CD4-positive, alpha-beta T cell treated with Interferon gamma for 1 hour (primary cell): ENCODE measurements around the gene POFUT2.
A peak's percentile ranks its signal among the peaks of the same experiment; 100 is the strongest.

ENCODE experiments used
- DNase-seq: peaks from one replicate; pipeline ENCODE4 v3.0.0-alpha.2; 2020

POFUT2 gene

GRCh38 chr21:45296638-45297037, 8.9 kb upstream of the POFUT2 start:
- DNase-seq = no peak

- no peak for DNase-seq
Measured at GRCh38 chr21:45295576-45296365, 8.1 kb upstream of the POFUT2 start.

GRCh38 chr21:45294509-45295291, 7.0 kb upstream of the POFUT2 start:
- DNase-seq = no peak

GRCh38 chr21:45293726-45294401, 6.2 kb upstream of the POFUT2 start:
- DNase-seq = no peak

GRCh38 chr21:45293220-45293725, 5.6 kb upstream of the POFUT2 start:
- no peak for DNase-seq

- peak; percentile 73 for DNase-seq
Measured at GRCh38 chr21:45292399-45293219, 4.9 kb upstream of the POFUT2 start.

GRCh38 chr21:45291613-45292398, 4.1 kb upstream of the POFUT2 start:
- DNase-seq = no peak

GRCh38 chr21:45290948-45291612, 3.4 kb upstream of the POFUT2 start:
- no peak for DNase-seq

- no peak for DNase-seq
Measured at GRCh38 chr21:45289655-45290515, 2.2 kb upstream of the POFUT2 start.

- no peak for DNase-seq
Measured at GRCh38 chr21:45289134-45289533, 1.4 kb upstream of the POFUT2 start.

GRCh38 chr21:45288441-45288841, 746 bp upstream of the POFUT2 start:
- no peak for DNase-seq

- DNase-seq = no peak
Measured at GRCh38 chr21:45286671-45287437, 841 bp downstream of the POFUT2 start.

GRCh38 chr21:45285266-45285931, 2.3 kb downstream of the POFUT2 start:
- no peak for DNase-seq

- no peak for DNase-seq
Measured at GRCh38 chr21:45284456-45284741, 3.3 kb downstream of the POFUT2 start.

GRCh38 chr21:45283611-45284455, 3.9 kb downstream of the POFUT2 start:
- DNase-seq = no peak

- no peak for DNase-seq
Measured at GRCh38 chr21:45283035-45283610, 4.6 kb downstream of the POFUT2 start.

- no peak for DNase-seq
Measured at GRCh38 chr21:45282283-45283034, 5.2 kb downstream of the POFUT2 start.
